ENCODE data around the gene GASK1B. TPM values are rescaled to one million over a fixed set of nuclear protein-coding genes. Genes with fewer than 3 reads are reported as not detected.

Gene GASK1B
- total and polyA plus RNA-seq, 2 of the 13 experiments (the other 11 are each of a cell fraction or from before 2014, with no cell fraction given), result 29.1 to 40.4 TPM

DNA sequence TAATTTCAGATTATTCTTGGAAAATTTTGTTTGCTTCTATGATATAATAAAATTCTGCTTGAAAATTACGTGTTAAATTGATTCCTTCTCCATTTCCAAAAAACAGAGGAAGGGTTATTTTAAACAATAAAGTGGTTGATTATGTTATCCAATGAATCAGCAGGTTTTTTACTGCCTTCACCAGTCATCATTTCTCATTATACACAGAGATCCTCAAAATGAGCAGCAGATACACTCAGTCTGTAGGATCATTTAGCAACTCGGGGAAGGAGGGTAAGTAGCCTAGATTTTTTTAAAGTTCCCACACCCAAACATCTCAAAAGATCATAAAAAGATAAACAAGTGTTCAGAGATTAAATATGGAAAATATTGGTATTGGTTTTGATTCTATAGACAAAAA is 30.6 kb upstream of the GASK1B start:
- intact Hi-C loops (cut with micrococcal nuclease; ENCODE audit: unreplicated experiment) (no loop called here), in situ Hi-C loops (cut with HindIII; ENCODE audit: extremely low pct_ligation_motif_present, low pct_unique_long_range_greater_than_20kb) (no loop called here)
- CTCF ChIA-PET (ENCODE audit: low intra/inter-chr PET ratio, low total read pairs), result no interaction called here
- 89% methylated on average over 2 of the region's 2 CpGs for WGBS (ENCODE audit: low lambda C conversion rate)
- BruUV-seq (replicated peaks), result no TSS peak
- H4K20me1 ChIP-seq (ENCODE audit: insufficient read depth, low read length), result no peaks in the 10 kb centered on the region
- H3K36me3 ChIP-seq (replicated peaks in 1 of 2; ENCODE audit: control insufficient read depth in 1 of 2, insufficient read depth in 2 of 2, low read length in 2 of 2), result peaks cover 4 to 9% of the 10 kb centered on the region in 2 experiments; a peak in 4 of 5 replicates
- H3K27me3 ChIP-seq (ENCODE audit: control insufficient read depth in 1 of 2, insufficient read depth in 2 of 2, low read length in 2 of 2), result no peaks in the 10 kb centered on the region
- peaks cover 9% of the 10 kb centered on the region; the same call in 1 of the 2 replicates for H3K4me1 ChIP-seq (ENCODE audit: insufficient read depth, low read length)
- H3K9ac ChIP-seq (ENCODE audit: insufficient read depth, low read depth, low read length), result no peak overlapping the region
- H2AFZ ChIP-seq (ENCODE audit: low read length), result no peak overlapping the region
- ATAC-seq, result no peak
- no peak for FAIRE-seq
- H3K4me2 ChIP-seq (ENCODE audit: low read depth, low read length), result no peak overlapping the region
- H3K27ac ChIP-seq (ENCODE audit: extremely low read length, insufficient read depth, low read length), result no peak overlapping the region
- no peak for DNase-seq (ENCODE audit: low spot score)
- POLR2A ChIA-PET, result no interaction called here
- no peaks in the 10 kb centered on the region for H3K9me3 ChIP-seq (ENCODE audit: low read length)
- H3K4me3 ChIP-seq (replicated peaks in 1 of 3; ENCODE audit: insufficient read depth in 1 of 3, low read depth in 2 of 3, low read length in 3 of 3), result no peak overlapping the region
- no peak for TF ChIP-seq ZNF296 (CRISPR knock-in tag; conservative IDR thresholded peaks at IDR 0.05)
- TF ChIP-seq NR2F2 (IDR thresholded peaks at IDR 0.05; ENCODE audit: borderline replicate concordance, low read depth), result no peak
- no peak for TF ChIP-seq TEAD3 (CRISPR knock-in tag; optimal IDR thresholded peaks at IDR 0.05; ENCODE audit: borderline replicate concordance)
- TF ChIP-seq, protein P1, sequence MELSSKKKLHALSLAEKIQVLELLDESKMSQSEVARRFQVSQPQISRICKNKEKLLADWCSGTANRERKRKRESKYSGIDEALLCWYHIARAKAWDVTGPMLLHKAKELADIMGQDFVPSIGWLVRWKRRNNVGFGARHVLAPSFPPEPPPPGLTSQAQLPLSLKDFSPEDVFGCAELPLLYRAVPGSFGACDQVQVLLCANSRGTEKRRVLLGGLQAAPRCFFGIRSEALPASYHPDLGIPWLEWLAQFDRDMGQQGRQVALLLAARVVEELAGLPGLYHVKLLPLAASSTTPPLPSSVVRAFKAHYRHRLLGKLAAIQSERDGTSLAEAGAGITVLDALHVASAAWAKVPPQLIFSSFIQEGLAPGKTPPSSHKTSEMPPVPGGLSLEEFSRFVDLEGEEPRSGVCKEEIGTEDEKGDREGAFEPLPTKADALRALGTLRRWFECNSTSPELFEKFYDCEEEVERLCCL (CRISPR knock-in tag; IDR thresholded peaks at IDR 0.05; ENCODE audit: borderline replicate concordance), result no peak
- H3K79me2 ChIP-seq (ENCODE audit: insufficient read depth, low read length), result no peaks in the 10 kb centered on the region

DNA sequence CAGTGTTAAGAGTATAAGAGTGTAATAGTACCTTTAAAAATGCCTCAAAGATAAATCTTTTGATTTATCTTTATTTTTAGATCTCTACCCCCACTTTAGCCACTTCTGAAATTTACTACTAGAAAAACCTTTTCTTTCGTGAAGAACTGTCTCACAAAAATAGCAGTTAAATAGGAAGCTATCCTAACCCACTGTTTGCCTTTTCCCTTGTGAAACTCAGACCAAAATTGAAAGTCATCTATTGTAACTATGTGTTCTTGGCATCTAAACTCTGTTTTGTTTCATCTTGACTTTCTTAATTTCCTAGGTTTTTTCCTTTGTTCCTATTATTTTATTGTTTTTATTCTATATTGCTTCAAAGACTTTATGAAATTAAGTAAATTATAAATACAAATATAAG is 29.7 kb upstream of the GASK1B start:
- ATAC-seq, result no peak
- BruUV-seq (replicated peaks), result no TSS peak
- FAIRE-seq, result no peak

More for the DNA sequence above, 29.7 kb upstream of the GASK1B start:
- H3K4me1 ChIP-seq (ENCODE audit: insufficient read depth, low read length), result peaks cover 9% of the 10 kb centered on the region; the same call in 1 of the 2 replicates
- H3K36me3 ChIP-seq (replicated peaks in 1 of 2; ENCODE audit: control insufficient read depth in 1 of 2, insufficient read depth in 2 of 2, low read length in 2 of 2), result peaks cover 4 to 9% of the 10 kb centered on the region in 2 experiments; a peak in 4 of 5 replicates
- no peak overlapping the region for H3K9ac ChIP-seq (ENCODE audit: insufficient read depth, low read depth, low read length)
- in situ Hi-C loops (cut with HindIII; ENCODE audit: extremely low pct_ligation_motif_present, low pct_unique_long_range_greater_than_20kb), result no loop called here
- TF ChIP-seq FOXJ3 (CRISPR knock-in tag; IDR thresholded peaks at IDR 0.05; ENCODE audit: borderline replicate concordance) (no peak), ZNF724P (CRISPR knock-in tag; IDR thresholded peaks at IDR 0.05; ENCODE audit: borderline replicate concordance) (no peak), ZNF891 (CRISPR knock-in tag; IDR thresholded peaks at IDR 0.05) (no peak), MBD4 (IDR thresholded peaks at IDR 0.05; ENCODE audit: borderline replicate concordance, low read length) (no peak)
- no peaks in the 10 kb centered on the region for H3K9me3 ChIP-seq (ENCODE audit: low read length)
- DNase-seq (ENCODE audit: low spot score), result no peak
- no peak overlapping the region for H3K4me3 ChIP-seq (replicated peaks in 1 of 3; ENCODE audit: insufficient read depth in 1 of 3, low read depth in 2 of 3, low read length in 3 of 3)
- CTCF ChIA-PET (ENCODE audit: low intra/inter-chr PET ratio, low total read pairs), result no interaction called here
- H3K27me3 ChIP-seq (ENCODE audit: control insufficient read depth in 1 of 2, insufficient read depth in 2 of 2, low read length in 2 of 2), result no peaks in the 10 kb centered on the region
- no peak overlapping the region for H2AFZ ChIP-seq (ENCODE audit: low read length)
- POLR2A ChIA-PET, result no interaction called here
- 93% methylated on average over 1 of the region's 1 CpG for WGBS (ENCODE audit: low lambda C conversion rate)
- no peak overlapping the region for H3K4me2 ChIP-seq (ENCODE audit: low read depth, low read length)
- no peaks in the 10 kb centered on the region for H4K20me1 ChIP-seq (ENCODE audit: insufficient read depth, low read length)
- intact Hi-C loops (cut with micrococcal nuclease; ENCODE audit: unreplicated experiment), result no loop called here
- no peak overlapping the region for H3K27ac ChIP-seq (ENCODE audit: extremely low read length, insufficient read depth, low read length)
- H3K79me2 ChIP-seq (ENCODE audit: insufficient read depth, low read length), result no peaks in the 10 kb centered on the region
